ENCODE data around the gene LTB4R. TPM values are rescaled to one million over a fixed set of nuclear protein-coding genes. Genes with fewer than 3 reads are reported as not detected.

Gene LTB4R
- total and polyA plus RNA-seq, 8 donors, result 1.9 to 15.5 (median 2.6) TPM

- ATAC-seq, result peak; percentile 78 to 84 (median 82)
- Histone ChIP-seq H3K27ac (peak overlapping the region; percentile 77 to 92 (median 88)), H3K27me3 (no peaks in the 10 kb centered on the region), H3K9me3 (no peaks in the 10 kb centered on the region), H3K4me3 (peak overlapping the region; percentile 26 to 53 (median 36)), H3K4me1 (peaks cover 0 to 15% (median 0%) of the 10 kb centered on the region in 3 donors), H3K36me3 (no peaks in the 10 kb centered on the region)
- no peak for FAIRE-seq
- peak; percentile 90 to 94 (median 93) for DNase-seq
- WGBS, 2 donors, result 1% methylated on average over 39 to 40 of the region's 40 CpGs
- TF ChIP-seq, protein P1, sequence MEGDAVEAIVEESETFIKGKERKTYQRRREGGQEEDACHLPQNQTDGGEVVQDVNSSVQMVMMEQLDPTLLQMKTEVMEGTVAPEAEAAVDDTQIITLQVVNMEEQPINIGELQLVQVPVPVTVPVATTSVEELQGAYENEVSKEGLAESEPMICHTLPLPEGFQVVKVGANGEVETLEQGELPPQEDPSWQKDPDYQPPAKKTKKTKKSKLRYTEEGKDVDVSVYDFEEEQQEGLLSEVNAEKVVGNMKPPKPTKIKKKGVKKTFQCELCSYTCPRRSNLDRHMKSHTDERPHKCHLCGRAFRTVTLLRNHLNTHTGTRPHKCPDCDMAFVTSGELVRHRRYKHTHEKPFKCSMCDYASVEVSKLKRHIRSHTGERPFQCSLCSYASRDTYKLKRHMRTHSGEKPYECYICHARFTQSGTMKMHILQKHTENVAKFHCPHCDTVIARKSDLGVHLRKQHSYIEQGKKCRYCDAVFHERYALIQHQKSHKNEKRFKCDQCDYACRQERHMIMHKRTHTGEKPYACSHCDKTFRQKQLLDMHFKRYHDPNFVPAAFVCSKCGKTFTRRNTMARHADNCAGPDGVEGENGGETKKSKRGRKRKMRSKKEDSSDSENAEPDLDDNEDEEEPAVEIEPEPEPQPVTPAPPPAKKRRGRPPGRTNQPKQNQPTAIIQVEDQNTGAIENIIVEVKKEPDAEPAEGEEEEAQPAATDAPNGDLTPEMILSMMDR (IDR thresholded peaks at IDR 0.05), result no peak
- intact Hi-C loops (cut with DNase I), result no loop called here
Measured at GRCh38 chr14:24366721-24367513, 55.6 kb downstream of the LTB4R start.

Other genes starting within 250 kb of the LTB4R start
Only the 30 nearest of the 33 such genes appear.
- 10 to 100 TPM; 50.1 to 78.9 (median 60.3) TPM for gene DCAF11, start 196.7 kb upstream of the LTB4R start, total RNA-seq
- 10 to 100 TPM; 34.2 to 41.6 TPM for gene DCAF11, start 196.7 kb upstream of the LTB4R start, polyA plus RNA-seq
- gene NRL, start 196.6 kb upstream of the LTB4R start, total RNA-seq, result 1 to 10 TPM in 3 of 6 donors, under 1 TPM in 3; 0.37 to 2.4 (median 1.1) TPM
- gene NRL, start 196.6 kb upstream of the LTB4R start, polyA plus RNA-seq, result 1 to 10 TPM; 2.3 TPM
- 10 to 100 TPM in 1 of 6 donors, 1 to 10 TPM in 5; 2.7 to 12.0 (median 4.0) TPM for gene FITM1, start 180.8 kb upstream of the LTB4R start, total RNA-seq
- gene FITM1, start 180.8 kb upstream of the LTB4R start, polyA plus RNA-seq, result 10 to 100 TPM in 1 of 2 donors, 1 to 10 TPM in 1; 3.4 to 11.1 TPM
- gene PSME1, start 175.3 kb upstream of the LTB4R start, total RNA-seq, result 100 to 1,000 TPM in 2 of 6 donors, 10 to 100 TPM in 4; 46.4 to 107 (median 68.8) TPM
- 100 to 1,000 TPM in 1 of 2 donors, 10 to 100 TPM in 1; 88.9 to 132 TPM for gene PSME1, start 175.3 kb upstream of the LTB4R start, polyA plus RNA-seq
- 10 to 100 TPM in 5 of 6 donors, 1 to 10 TPM in 1; 8.1 to 18.8 (median 13.5) TPM for gene EMC9, start 169.9 kb upstream of the LTB4R start, total RNA-seq
- gene EMC9, start 169.9 kb upstream of the LTB4R start, polyA plus RNA-seq, result 10 to 100 TPM; 52.4 to 72.6 TPM
- 10 to 100 TPM; 33.9 to 90.3 (median 59.2) TPM for gene PSME2, start 164.9 kb upstream of the LTB4R start, total RNA-seq
- 100 to 1,000 TPM; 180 to 285 TPM for gene PSME2, start 164.9 kb upstream of the LTB4R start, polyA plus RNA-seq
- 10 to 100 TPM; 25.8 to 44.2 (median 37.1) TPM for gene RNF31, start 164.0 kb upstream of the LTB4R start, total RNA-seq
- gene RNF31, start 164.0 kb upstream of the LTB4R start, polyA plus RNA-seq, result 100 to 1,000 TPM; 124 to 169 TPM
- gene IRF9, start 150.2 kb upstream of the LTB4R start, total RNA-seq, result 10 to 100 TPM; 20.3 to 60.7 (median 27.9) TPM
- gene IRF9, start 150.2 kb upstream of the LTB4R start, polyA plus RNA-seq, result 10 to 100 TPM; 50.7 to 60.8 TPM
- gene REC8, start 139.4 kb upstream of the LTB4R start, total RNA-seq, result 1 to 10 TPM; 3.5 to 9.9 (median 4.5) TPM
- 10 to 100 TPM; 22.8 to 41.1 TPM for gene REC8, start 139.4 kb upstream of the LTB4R start, polyA plus RNA-seq
- 10 to 100 TPM; 24.6 to 62.0 (median 31.0) TPM for gene IPO4, start 122.7 kb upstream of the LTB4R start, total RNA-seq
- gene IPO4, start 122.7 kb upstream of the LTB4R start, polyA plus RNA-seq, result 10 to 100 TPM; 21.3 to 29.4 TPM
- gene TM9SF1, start 116.1 kb upstream of the LTB4R start, total RNA-seq, result 10 to 100 TPM; 29.2 to 46.8 (median 38.4) TPM
- gene TM9SF1, start 116.1 kb upstream of the LTB4R start, polyA plus RNA-seq, result 10 to 100 TPM; 20.5 to 34.4 TPM
- under 1 TPM in 5 of 6 donors, not detected in 1; 0.16 to 0.66 (median 0.40) TPM for gene TSSK4, start 105.8 kb upstream of the LTB4R start, total RNA-seq
- gene TSSK4, start 105.8 kb upstream of the LTB4R start, polyA plus RNA-seq, result under 1 TPM; 0.14 to 0.46 TPM
- 10 to 100 TPM; 16.3 to 31.2 (median 22.4) TPM for gene CHMP4A, start 98.0 kb upstream of the LTB4R start, total RNA-seq
- 10 to 100 TPM; 35.4 to 79.9 TPM for gene CHMP4A, start 98.0 kb upstream of the LTB4R start, polyA plus RNA-seq
- gene MDP1, start 95.4 kb upstream of the LTB4R start, total RNA-seq, result 10 to 100 TPM in 2 of 6 donors, 1 to 10 TPM in 4; 7.8 to 11.9 (median 9.3) TPM
- gene MDP1, start 95.4 kb upstream of the LTB4R start, polyA plus RNA-seq, result 10 to 100 TPM; 20.4 to 31.7 TPM
- 10 to 100 TPM; 32.5 to 65.1 (median 46.9) TPM for gene NEDD8, start 79.1 kb upstream of the LTB4R start, total RNA-seq
- 100 to 1,000 TPM in 1 of 2 donors, 10 to 100 TPM in 1; 62.8 to 118 TPM for gene NEDD8, start 79.1 kb upstream of the LTB4R start, polyA plus RNA-seq
- gene GMPR2, start 78.6 kb upstream of the LTB4R start, total RNA-seq, result 10 to 100 TPM; 24.3 to 37.0 (median 28.6) TPM
- gene GMPR2, start 78.6 kb upstream of the LTB4R start, polyA plus RNA-seq, result 10 to 100 TPM; 23.6 to 48.1 TPM
- gene TINF2, start 68.9 kb upstream of the LTB4R start, total RNA-seq, result 10 to 100 TPM; 32.1 to 42.6 (median 34.4) TPM
- 10 to 100 TPM; 23.8 to 43.8 TPM for gene TINF2, start 68.9 kb upstream of the LTB4R start, polyA plus RNA-seq
- 1 to 10 TPM; 1.2 to 3.8 (median 2.2) TPM for gene TGM1, start 48.3 kb upstream of the LTB4R start, total RNA-seq
- gene TGM1, start 48.3 kb upstream of the LTB4R start, polyA plus RNA-seq, result 1 to 10 TPM; 4.8 to 5.4 TPM
- gene RABGGTA, start 39.9 kb upstream of the LTB4R start, total RNA-seq, result 10 to 100 TPM; 15.4 to 21.0 (median 18.2) TPM
- 10 to 100 TPM; 49.1 to 51.5 TPM for gene RABGGTA, start 39.9 kb upstream of the LTB4R start, polyA plus RNA-seq
- gene DHRS1, start 11.7 kb upstream of the LTB4R start, total RNA-seq, result 10 to 100 TPM in 3 of 6 donors, 1 to 10 TPM in 3; 6.1 to 15.3 (median 11.2) TPM
- 10 to 100 TPM; 18.9 to 21.1 TPM for gene DHRS1, start 11.7 kb upstream of the LTB4R start, polyA plus RNA-seq
- gene NOP9, start 11.7 kb upstream of the LTB4R start, total RNA-seq, result 10 to 100 TPM in 4 of 6 donors, 1 to 10 TPM in 2; 8.8 to 13.9 (median 11.3) TPM
- gene NOP9, start 11.7 kb upstream of the LTB4R start, polyA plus RNA-seq, result 1 to 10 TPM; 6.2 to 8.7 TPM
- gene CIDEB, start 3.5 kb upstream of the LTB4R start, total RNA-seq, result 10 to 100 TPM in 3 of 6 donors, 1 to 10 TPM in 3; 6.3 to 11.3 (median 9.4) TPM
- 10 to 100 TPM in 1 of 2 donors, 1 to 10 TPM in 1; 9.2 to 15.0 TPM for gene CIDEB, start 3.5 kb upstream of the LTB4R start, polyA plus RNA-seq
- gene LTB4R2, start 1.4 kb upstream of the LTB4R start, total RNA-seq, result 1 to 10 TPM; 1.5 to 3.0 (median 2.2) TPM
- 1 to 10 TPM in 1 of 2 donors, under 1 TPM in 1; 0.73 to 3.1 TPM for gene LTB4R2, start 1.4 kb upstream of the LTB4R start, polyA plus RNA-seq
- 10 to 100 TPM in 1 of 6 donors, 1 to 10 TPM in 5; 3.2 to 10.6 (median 5.1) TPM for gene ADCY4, start 23.6 kb downstream of the LTB4R start, total RNA-seq
- gene ADCY4, start 23.6 kb downstream of the LTB4R start, polyA plus RNA-seq, result 10 to 100 TPM; 33.8 to 59.3 TPM
- 10 to 100 TPM in 1 of 6 donors, 1 to 10 TPM in 5; 3.9 to 12.1 (median 5.7) TPM for gene RIPK3, start 28.5 kb downstream of the LTB4R start, total RNA-seq
- gene RIPK3, start 28.5 kb downstream of the LTB4R start, polyA plus RNA-seq, result 10 to 100 TPM; 12.9 to 13.0 TPM
- gene NFATC4, start 56.7 kb downstream of the LTB4R start, total RNA-seq, result 10 to 100 TPM in 3 of 6 donors, 1 to 10 TPM in 3; 3.3 to 27.5 (median 10.5) TPM
- 10 to 100 TPM; 77.0 to 97.9 TPM for gene NFATC4, start 56.7 kb downstream of the LTB4R start, polyA plus RNA-seq
- gene NYNRIN, start 87.5 kb downstream of the LTB4R start, total RNA-seq, result 1 to 10 TPM; 2.1 to 9.0 (median 4.3) TPM
- gene NYNRIN, start 87.5 kb downstream of the LTB4R start, polyA plus RNA-seq, result 1 to 10 TPM; 2.7 to 5.6 TPM
- gene CBLN3, start 118.2 kb downstream of the LTB4R start, total RNA-seq, result 1 to 10 TPM in 1 of 6 donors, under 1 TPM in 5; 0.47 to 5.6 (median 0.75) TPM
- 1 to 10 TPM in 1 of 2 donors, under 1 TPM in 1; 0.91 to 1.4 TPM for gene CBLN3, start 118.2 kb downstream of the LTB4R start, polyA plus RNA-seq
- 10 to 100 TPM; 25.4 to 42.9 (median 27.9) TPM for gene KHNYN, start 118.5 kb downstream of the LTB4R start, total RNA-seq
- gene KHNYN, start 118.5 kb downstream of the LTB4R start, polyA plus RNA-seq, result 10 to 100 TPM; 21.8 to 26.9 TPM
- gene SDR39U1, start 131.3 kb downstream of the LTB4R start, total RNA-seq, result 10 to 100 TPM; 22.0 to 33.8 (median 28.9) TPM
- gene SDR39U1, start 131.3 kb downstream of the LTB4R start, polyA plus RNA-seq, result 100 to 1,000 TPM in 1 of 2 donors, 10 to 100 TPM in 1; 86.1 to 124 TPM

Data from pancreas (tissue), 10 donors.